Activated T-helper 17 cell treated with anti-CD3 and anti-CD28 coated beads, Interleukin-2, amount 50 U/mL, for 72 hours (primary cell): ENCODE results near the gene CCNI. TPM values are rescaled to one million over a fixed set of nuclear protein-coding genes. Genes with fewer than 3 reads are reported as not detected.
A peak's percentile ranks its signal among the peaks of the same experiment; 100 is the strongest.

Experiments
- ATAC-seq: fragments of 150-1000 bp; cut with Tn5 transposase; replicated peaks from 2 replicates; pipeline ENCODE4 v1.10.0; 2021; ENCODE audit warnings: mild to moderate bottlenecking, moderate library complexity
- H3K27ac Mint-ChIP-seq: one replicate; pipeline ENCODE4 v1.8.0; 2022; ENCODE audit warnings: mixed read lengths
- H3K27me3 Mint-ChIP-seq: one replicate; pipeline ENCODE4 v1.8.0; 2022; ENCODE audit warnings: mixed read lengths
- H3K36me3 Mint-ChIP-seq: one replicate; pipeline ENCODE4 v1.8.0; 2022; ENCODE audit warnings: low read depth, mild to moderate bottlenecking, mixed read lengths
- H3K4me1 Mint-ChIP-seq: one replicate; pipeline ENCODE4 v1.8.0; 2022; ENCODE audit warnings: mixed read lengths
- H3K4me3 Mint-ChIP-seq: one replicate; pipeline ENCODE4 v1.8.0; 2022; ENCODE audit warnings: mild to moderate bottlenecking, mixed read lengths
- H3K9me3 Mint-ChIP-seq: one replicate; pipeline ENCODE4 v1.8.0; 2022; ENCODE audit warnings: mixed read lengths
- total RNA-seq, 2 donors: library from RNA; stranded (reverse); gene quantifications; one replicate each; pipeline ENCODE4 v1.2.3, GENCODE V29; 2022

The CCNI gene, protein sequence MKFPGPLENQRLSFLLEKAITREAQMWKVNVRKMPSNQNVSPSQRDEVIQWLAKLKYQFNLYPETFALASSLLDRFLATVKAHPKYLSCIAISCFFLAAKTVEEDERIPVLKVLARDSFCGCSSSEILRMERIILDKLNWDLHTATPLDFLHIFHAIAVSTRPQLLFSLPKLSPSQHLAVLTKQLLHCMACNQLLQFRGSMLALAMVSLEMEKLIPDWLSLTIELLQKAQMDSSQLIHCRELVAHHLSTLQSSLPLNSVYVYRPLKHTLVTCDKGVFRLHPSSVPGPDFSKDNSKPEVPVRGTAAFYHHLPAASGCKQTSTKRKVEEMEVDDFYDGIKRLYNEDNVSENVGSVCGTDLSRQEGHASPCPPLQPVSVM
- total RNA-seq, result 100 to 1,000 TPM; 182 to 306 TPM

DNA sequence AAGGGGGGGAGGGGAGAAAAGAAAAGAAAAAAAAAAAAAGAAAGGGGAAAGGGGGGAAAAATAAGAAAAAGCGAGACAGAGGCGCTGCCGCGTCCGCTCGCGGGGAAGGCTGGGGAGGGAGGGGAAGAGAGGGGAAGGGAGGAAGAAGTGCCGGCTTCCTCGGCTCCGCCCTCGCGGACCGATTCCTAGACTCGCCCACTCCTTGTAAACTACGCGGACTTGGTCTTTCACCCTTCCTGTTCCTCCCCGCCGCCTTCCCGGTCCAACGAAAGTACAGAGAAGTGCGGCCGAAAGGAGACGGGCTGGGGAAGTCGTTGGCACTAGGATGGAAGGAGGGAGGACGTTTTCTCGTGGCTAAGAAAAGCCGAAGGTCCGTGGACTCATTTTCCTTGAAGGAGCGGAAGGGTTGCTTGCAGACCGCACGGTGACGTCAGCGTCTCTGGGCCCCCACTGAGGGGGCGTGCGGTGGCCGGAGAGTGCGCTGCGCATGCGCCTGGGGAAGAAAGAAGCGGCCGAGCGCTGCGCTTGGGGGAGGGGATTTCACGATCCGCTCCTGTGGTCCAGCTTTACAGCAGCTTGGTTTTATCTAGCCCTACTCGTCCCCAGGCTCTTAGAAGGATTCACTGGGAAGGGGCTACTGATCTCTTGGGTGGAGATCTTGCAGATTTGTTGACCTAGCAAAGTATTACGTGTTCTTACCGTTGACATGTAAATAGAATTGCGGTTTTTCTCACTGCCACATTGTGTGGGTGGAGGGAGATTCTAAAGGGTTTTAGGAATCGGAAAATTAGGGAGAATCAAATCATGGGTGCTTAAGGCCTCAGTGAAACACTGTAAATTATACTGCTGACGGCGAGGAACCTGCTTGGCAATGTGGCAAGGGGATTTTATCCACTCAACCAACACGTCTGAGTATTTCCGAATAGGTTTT, at the start of gene CCNI:
Gene CCNI (minus strand): TSS at position 121 of the 931 bp plus-strand sequence. CDS start 9,627 bp downstream, outside the sequence.
- H3K27me3 Mint-ChIP-seq, result no peaks in the 10 kb centered on the region
- H3K27ac Mint-ChIP-seq, result no peak within 1 kb of the TSS
- no peaks in the 10 kb centered on the region for H3K9me3 Mint-ChIP-seq
- ATAC-seq, result peak; percentile 76
- no peak within 1 kb of the TSS for H3K4me3 Mint-ChIP-seq
- H3K36me3 Mint-ChIP-seq, result peaks cover 16% of the 10 kb centered on the region
- H3K4me1 Mint-ChIP-seq, result peaks cover 30% of the 10 kb centered on the region

DNA sequence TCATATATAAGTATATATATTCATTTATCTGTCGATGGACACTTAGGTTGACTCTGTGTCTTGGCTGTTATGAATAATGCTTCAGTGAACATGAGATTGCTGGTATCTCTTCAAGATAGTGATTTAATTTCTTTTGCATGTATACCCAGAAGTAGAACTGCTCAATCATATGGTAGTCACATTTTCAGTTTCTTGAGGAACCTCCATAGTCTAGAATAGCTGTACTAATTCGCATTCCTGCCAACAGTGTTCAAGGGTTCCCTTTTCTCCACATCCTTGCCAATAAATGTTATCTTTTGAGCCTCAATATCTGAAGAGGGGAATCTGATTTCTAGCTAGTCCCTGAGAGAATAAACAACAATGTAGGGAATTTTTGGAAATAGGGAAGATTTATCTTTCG, 48.8 kb upstream of the CCNI start:
- no peaks in the 10 kb centered on the region for H3K36me3 Mint-ChIP-seq
- H3K4me1 Mint-ChIP-seq, result no peaks in the 10 kb centered on the region
- peaks cover 8% of the 10 kb centered on the region for H3K27me3 Mint-ChIP-seq
- peaks cover 3% of the 10 kb centered on the region for H3K9me3 Mint-ChIP-seq
- ATAC-seq, result no peak
- H3K27ac Mint-ChIP-seq, result no peak overlapping the region
- H3K4me3 Mint-ChIP-seq, result no peak overlapping the region

DNA sequence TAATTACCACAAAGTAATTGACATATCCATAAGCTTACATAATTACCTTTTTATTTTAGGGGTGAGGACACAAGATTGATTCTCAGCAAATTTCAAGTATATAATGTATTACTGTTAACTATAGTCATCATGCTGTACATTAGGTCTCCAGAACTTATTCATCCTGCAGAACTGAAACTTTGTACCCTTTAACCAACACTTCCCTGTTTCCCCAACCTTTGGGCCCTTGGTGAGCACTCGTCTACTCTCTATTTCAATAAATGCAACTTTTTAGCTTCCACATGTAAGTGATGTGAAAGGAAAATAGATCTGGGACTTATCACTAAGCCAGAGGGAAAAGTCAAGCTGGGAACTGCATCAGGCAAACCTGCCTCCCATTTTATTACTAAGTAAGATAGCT, 47.6 kb upstream of the CCNI start:
- Mint-ChIP-seq H3K9me3 (no peaks in the 10 kb centered on the region), H3K36me3 (no peaks in the 10 kb centered on the region), H3K27ac (no peak overlapping the region), H3K27me3 (peaks cover 4% of the 10 kb centered on the region), H3K4me1 (no peaks in the 10 kb centered on the region), H3K4me3 (no peak overlapping the region)
- ATAC-seq, result no peak

DNA sequence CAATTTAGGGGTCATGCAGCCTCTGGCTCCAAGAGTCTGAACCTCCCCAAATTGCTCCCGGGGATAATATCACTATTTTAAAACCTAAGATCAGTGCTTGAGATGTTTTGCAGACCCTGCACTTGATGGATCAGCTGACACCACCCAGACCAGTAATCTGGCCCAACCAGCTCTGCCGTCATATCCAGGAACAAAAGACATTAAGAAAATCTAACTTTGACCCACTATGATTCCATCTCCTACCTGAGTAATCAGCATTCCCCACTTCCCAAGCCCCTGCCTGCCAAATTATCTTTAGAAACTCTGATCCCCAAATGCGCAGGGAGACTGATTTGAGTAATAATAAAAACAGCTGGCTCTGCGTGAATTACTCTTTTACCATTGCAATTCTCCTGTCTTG, 46.9 kb upstream of the CCNI start:
- Mint-ChIP-seq H3K4me1 (no peaks in the 10 kb centered on the region), H3K27me3 (peaks cover 4% of the 10 kb centered on the region), H3K36me3 (no peaks in the 10 kb centered on the region), H3K9me3 (no peaks in the 10 kb centered on the region), H3K27ac (no peak overlapping the region), H3K4me3 (no peak overlapping the region)
- no peak for ATAC-seq

DNA sequence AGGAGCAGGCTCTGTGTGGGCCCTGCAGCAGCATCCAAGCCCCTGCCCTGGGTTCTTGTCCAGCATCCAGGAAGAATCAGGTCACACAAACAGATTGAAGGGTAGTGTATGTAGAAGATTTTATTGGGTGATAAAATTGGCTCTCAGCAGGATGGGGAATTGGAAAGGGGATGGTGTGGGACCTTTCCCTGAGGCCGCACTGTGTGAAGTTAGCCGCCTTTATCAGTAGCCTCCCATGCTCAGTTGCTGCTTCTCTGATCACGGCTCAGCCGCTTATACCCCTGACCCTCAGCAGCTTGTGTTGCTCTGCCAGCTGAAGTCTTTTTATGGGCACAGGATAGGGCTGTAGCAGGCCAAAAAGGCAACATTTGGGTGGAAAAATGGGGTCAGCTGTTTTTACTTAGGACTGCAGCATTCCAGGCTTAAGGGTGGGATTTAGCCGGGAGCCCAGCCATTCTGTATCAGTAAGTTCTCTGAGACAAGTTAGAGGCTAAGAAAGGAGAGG, 46.0 kb upstream of the CCNI start:
- Mint-ChIP-seq H3K27ac (no peak overlapping the region), H3K9me3 (no peaks in the 10 kb centered on the region), H3K4me1 (no peaks in the 10 kb centered on the region), H3K4me3 (no peak overlapping the region), H3K27me3 (peaks cover 4% of the 10 kb centered on the region), H3K36me3 (no peaks in the 10 kb centered on the region)
- no peak for ATAC-seq

DNA sequence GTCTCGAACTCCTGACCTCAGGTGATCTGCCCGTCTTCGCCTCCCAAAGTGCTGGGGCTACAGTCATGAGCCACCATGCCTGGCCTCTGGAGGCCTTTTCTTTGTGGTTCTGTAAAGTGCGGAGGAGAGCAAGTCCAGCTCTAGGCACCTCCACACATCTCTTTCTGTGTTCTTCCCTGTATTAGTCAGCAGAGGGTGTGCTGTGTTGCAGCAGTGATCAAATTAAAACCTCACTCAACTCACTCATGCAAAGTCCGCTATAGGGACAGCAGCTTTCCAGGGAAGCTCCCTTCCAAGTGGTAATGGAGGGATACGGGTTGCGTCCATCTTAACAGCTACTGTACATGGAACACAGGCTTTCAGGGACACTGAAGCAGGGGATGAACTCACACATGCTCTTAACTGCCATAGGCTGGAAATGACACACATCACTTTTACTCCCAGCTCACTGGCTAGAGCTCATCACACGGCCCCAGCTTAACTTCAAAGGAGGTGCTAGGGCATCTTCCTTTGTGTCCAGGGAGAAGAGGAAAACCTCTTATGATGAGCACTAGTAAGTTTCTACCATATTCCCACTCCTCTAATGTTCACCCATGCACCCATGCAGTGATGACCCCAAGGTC, 45.2 kb upstream of the CCNI start:
- Mint-ChIP-seq H3K27ac (no peak overlapping the region), H3K27me3 (peaks cover 4% of the 10 kb centered on the region), H3K4me1 (no peaks in the 10 kb centered on the region), H3K4me3 (no peak overlapping the region), H3K36me3 (no peaks in the 10 kb centered on the region), H3K9me3 (no peaks in the 10 kb centered on the region)
- no peak for ATAC-seq

DNA sequence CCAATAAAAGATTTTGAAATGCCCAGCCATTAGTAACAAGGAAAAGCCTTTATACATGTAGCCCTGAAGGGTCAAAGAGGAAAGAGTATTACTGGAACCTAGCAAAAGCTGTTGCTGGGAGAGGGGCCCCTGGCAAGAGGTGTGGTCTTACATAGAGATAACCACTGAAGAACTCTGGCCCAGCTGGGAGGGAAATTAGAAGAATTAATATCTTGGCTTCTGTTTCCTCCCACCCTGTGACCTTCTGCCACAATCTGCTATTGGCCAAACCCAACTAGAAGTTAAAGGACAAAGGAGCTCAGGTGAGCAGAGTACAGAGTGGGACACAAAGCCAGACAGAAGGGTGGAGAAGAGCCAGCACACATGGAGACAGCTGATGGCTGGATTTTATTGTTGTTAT, 41.9 kb upstream of the CCNI start:
- Mint-ChIP-seq H3K27me3 (peaks cover under 1% of the 10 kb centered on the region), H3K4me3 (no peak overlapping the region), H3K36me3 (no peaks in the 10 kb centered on the region), H3K27ac (no peak overlapping the region), H3K4me1 (no peaks in the 10 kb centered on the region), H3K9me3 (no peaks in the 10 kb centered on the region)
- ATAC-seq, result no peak

DNA sequence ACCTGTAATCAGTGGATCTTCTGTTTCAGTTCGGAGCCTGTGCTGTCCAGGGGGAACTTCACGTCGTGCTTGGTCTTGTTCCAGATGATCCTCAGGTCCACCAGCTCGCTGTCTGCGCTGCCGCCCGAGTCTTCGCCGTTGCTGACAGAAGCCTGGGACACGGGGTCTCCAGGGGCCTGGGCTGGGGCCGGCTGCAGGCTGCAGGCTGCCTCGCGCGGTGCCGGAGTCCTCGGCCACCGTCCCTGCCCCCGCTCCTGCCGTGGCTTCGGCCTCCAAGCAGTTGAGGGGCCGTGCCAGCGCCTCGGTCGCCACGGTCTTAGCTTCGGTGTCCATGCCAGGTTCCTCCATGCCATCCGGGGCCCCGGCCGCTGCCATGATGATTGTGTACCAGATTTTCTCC, 37.3 kb upstream of the CCNI start:
- no peaks in the 10 kb centered on the region for H3K4me1 Mint-ChIP-seq
- H3K9me3 Mint-ChIP-seq, result no peaks in the 10 kb centered on the region
- ATAC-seq, result no peak
- H3K27ac Mint-ChIP-seq, result no peak overlapping the region
- peaks cover 2% of the 10 kb centered on the region for H3K27me3 Mint-ChIP-seq
- H3K4me3 Mint-ChIP-seq, result no peak overlapping the region
- no peaks in the 10 kb centered on the region for H3K36me3 Mint-ChIP-seq

DNA sequence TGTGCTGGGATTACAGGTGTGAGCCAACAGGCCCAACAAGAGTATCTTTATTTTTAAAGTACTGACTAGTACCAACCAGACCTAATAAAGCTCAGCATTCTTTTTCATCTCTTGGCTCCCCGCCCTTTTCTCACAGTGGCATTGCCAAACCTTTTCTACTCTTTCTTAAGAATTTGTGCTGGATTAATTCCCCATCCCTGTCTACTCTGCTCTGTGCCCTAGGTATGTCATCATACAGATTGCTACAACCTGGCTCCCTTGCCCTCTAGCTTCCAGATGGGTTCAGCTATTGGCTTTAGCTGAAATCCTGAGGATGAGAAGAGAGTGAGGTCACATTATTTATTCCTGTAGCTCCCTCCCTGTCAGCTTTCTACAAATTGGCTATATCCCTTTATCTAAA, 34.9 kb upstream of the CCNI start:
- Mint-ChIP-seq H3K4me3 (no peak overlapping the region), H3K27ac (no peak overlapping the region), H3K4me1 (no peaks in the 10 kb centered on the region), H3K27me3 (peaks cover 9% of the 10 kb centered on the region), H3K36me3 (no peaks in the 10 kb centered on the region), H3K9me3 (no peaks in the 10 kb centered on the region)
- no peak for ATAC-seq

DNA sequence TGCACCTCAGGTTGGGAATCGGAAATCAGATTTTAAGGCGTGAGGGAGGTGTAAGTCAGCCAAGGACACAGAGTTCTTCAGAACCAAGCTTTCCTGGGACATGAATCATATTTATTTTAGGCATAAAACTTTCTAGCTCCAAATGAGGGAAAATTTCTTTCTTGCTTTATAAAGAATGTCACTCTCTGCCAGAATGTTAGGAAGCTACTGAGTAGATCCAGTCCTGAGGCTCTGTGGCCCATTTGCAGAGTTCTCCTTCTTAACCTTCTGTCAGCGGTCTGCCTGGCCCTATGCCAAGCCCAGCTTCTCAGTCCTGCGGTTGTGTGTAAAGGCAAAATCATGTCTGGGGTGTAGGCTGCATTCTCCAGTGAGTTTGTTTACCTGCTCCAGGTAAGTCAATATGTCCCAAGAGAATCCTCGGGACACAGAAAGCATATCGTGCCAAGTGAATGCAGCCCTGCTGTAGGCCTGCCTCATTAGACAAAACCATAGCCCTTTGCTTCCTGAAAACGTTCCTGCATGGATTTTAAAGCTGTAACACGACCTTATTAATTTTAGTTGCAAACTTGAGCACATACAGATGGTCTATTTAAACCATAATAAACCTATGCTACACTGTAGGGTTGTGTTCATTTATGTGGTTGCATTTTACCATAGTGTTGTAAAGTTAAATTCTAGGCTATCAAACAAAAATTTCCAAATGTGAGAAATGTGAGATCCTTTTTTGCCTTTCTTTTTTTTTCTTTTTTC, 29.2 kb upstream of the CCNI start:
- peaks cover 9% of the 10 kb centered on the region for H3K4me1 Mint-ChIP-seq
- H3K9me3 Mint-ChIP-seq, result no peaks in the 10 kb centered on the region
- H3K4me3 Mint-ChIP-seq, result no peak overlapping the region

DNA sequence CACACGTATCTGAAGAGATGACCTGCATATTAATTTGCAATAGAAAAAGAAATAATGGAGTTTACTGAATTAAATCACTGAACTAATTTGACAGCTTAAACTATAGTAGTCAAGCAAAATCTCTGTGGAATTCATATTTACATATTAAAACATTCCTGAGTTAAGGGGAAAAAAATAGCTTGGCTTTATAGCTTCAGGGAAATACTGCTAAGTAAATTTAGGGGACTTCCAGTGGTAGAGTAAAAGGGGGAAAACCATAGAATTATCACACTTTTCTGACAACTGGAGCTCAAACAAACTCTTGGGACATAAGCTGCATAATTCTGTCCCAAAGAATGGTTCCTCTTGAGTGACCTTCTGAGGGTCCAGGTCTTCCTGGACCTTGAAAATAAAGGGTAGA, 28.6 kb upstream of the CCNI start:
- Mint-ChIP-seq H3K36me3 (no peaks in the 10 kb centered on the region), H3K9me3 (no peaks in the 10 kb centered on the region), H3K4me1 (peaks cover 9% of the 10 kb centered on the region), H3K27ac (no peak overlapping the region), H3K4me3 (no peak overlapping the region), H3K27me3 (peaks cover 9% of the 10 kb centered on the region)
- no peak for ATAC-seq

More for the DNA sequence above, 29.2 kb upstream of the CCNI start:
- H3K36me3 Mint-ChIP-seq, result no peaks in the 10 kb centered on the region
- H3K27ac Mint-ChIP-seq, result no peak overlapping the region
- H3K27me3 Mint-ChIP-seq, result peaks cover 9% of the 10 kb centered on the region
- no peak for ATAC-seq

DNA sequence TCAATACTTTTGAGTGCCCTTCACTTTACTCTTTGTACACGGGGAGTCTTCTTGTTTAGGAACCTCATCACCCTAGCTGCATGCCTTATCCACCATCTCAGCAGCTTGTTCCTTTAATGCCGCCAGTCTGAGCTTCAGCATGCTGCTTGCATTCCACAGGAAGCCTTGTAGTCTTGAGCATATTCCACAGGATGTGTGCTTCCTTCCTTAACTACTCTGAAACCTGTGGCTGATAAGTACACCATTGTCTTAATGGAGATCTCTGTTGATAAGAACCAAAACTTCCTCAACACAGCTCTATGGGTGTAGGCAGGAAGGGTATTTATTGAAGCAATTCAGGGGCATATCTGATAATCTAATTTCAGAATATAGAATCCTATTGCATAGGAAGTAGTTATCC, 24.4 kb upstream of the CCNI start:
- peaks cover 9% of the 10 kb centered on the region for H3K4me1 Mint-ChIP-seq
- no peaks in the 10 kb centered on the region for H3K9me3 Mint-ChIP-seq
- no peak overlapping the region for H3K27ac Mint-ChIP-seq
- no peaks in the 10 kb centered on the region for H3K27me3 Mint-ChIP-seq
- no peaks in the 10 kb centered on the region for H3K36me3 Mint-ChIP-seq
- no peak overlapping the region for H3K4me3 Mint-ChIP-seq
- no peak for ATAC-seq

DNA sequence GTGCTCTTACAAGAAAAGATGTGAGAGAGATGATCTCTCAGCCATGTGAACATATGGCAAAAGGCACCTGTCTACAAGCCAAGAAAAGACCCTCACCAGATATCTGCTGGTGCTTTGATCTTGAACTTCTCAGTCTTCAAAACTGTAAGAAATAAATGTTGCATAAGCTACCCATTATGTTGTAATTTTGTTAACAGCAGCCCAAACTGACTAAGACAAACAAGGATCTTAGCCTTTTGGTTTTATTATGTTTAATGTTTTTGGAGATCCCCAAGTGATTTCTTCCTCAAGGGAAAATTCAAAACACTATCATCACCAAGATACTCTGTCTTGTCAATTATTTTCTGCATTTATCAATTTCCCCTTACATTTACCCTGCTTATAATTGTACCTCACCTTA, 21.8 kb upstream of the CCNI start:
- H3K27me3 Mint-ChIP-seq, result no peaks in the 10 kb centered on the region
- no peaks in the 10 kb centered on the region for H3K36me3 Mint-ChIP-seq
- no peak overlapping the region for H3K4me3 Mint-ChIP-seq
- no peak for ATAC-seq
- no peak overlapping the region for H3K27ac Mint-ChIP-seq
- H3K9me3 Mint-ChIP-seq, result no peaks in the 10 kb centered on the region
- H3K4me1 Mint-ChIP-seq, result peaks cover 14% of the 10 kb centered on the region
